ENCODE measurements around the gene ASH1L.
"Not testable (repeated sequence)": the region's sequence is repeated elsewhere in the genome, so short reads cannot be mapped to it uniquely, and the experiment has no call there.

Gene ASH1L

GRCh38 chr1:155313261-155313660, 249.3 kb downstream of the ASH1L start:
- in situ Hi-C loops (cut with MboI; ENCODE audit: low sequenced_read_pairs): no loop called here

DNA sequence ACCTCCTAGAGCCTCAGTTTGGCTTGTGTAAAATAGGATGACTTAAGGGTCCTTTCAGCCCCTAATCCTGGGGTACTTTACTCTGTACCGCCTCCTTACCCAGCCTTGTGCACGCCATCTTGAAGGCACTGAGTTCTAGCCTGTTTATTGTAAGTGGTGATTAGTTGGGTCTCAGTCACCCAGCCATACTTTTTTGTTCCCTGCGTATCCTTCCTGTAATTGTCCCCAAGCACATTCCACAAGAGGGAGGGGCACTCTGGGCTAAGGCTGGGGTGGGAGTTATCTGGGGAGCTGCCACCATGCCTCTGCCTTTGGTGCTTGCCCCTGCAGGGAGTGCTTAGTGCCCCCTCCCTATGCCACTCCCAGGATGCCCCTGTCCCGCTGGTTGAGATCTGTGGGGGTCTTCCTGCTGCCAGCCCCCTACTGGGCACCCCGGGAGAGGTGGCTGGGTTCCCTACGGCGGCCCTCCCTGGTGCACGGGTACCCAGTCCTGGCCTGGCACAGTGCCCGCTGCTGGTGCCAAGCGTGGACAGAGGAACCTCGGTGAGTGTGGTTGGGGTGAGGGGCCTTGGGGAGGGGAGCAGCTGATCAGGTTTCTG, 253.1 kb downstream of the ASH1L start:
- in situ Hi-C loops (cut with MboI; ENCODE audit: low sequenced_read_pairs): no loop called here

GRCh38 chr1:155308493-155309422, 253.8 kb downstream of the ASH1L start, which contains the start of gene FDPS:
Gene FDPS (plus strand): TSS chr1:155308866. CDS start chr1:155309790, 924 bp downstream.
- in situ Hi-C loops (cut with MboI; ENCODE audit: low sequenced_read_pairs): no loop called here

- in situ Hi-C loops (cut with MboI; ENCODE audit: low sequenced_read_pairs): no loop called here
These were observed 255.3 kb downstream of the ASH1L start for GRCh38 chr1:155307247-155307740.

GRCh38 chr1:155305881-155306391, 256.7 kb downstream of the ASH1L start:
- in situ Hi-C loops (cut with MboI; ENCODE audit: low sequenced_read_pairs): no loop called here

GRCh38 chr1:155304558-155305063, 258.0 kb downstream of the ASH1L start:
- in situ Hi-C loops (cut with MboI; ENCODE audit: low sequenced_read_pairs): no loop called here

- in situ Hi-C loops (cut with MboI; ENCODE audit: low sequenced_read_pairs): no loop called here
These were observed 261.2 kb downstream of the ASH1L start, which contains the start of gene PKLR for GRCh38 chr1:155301342-155301841. Gene PKLR (minus strand): TSS chr1:155301438. CDS start chr1:155301395, 43 bp downstream.

DNA sequence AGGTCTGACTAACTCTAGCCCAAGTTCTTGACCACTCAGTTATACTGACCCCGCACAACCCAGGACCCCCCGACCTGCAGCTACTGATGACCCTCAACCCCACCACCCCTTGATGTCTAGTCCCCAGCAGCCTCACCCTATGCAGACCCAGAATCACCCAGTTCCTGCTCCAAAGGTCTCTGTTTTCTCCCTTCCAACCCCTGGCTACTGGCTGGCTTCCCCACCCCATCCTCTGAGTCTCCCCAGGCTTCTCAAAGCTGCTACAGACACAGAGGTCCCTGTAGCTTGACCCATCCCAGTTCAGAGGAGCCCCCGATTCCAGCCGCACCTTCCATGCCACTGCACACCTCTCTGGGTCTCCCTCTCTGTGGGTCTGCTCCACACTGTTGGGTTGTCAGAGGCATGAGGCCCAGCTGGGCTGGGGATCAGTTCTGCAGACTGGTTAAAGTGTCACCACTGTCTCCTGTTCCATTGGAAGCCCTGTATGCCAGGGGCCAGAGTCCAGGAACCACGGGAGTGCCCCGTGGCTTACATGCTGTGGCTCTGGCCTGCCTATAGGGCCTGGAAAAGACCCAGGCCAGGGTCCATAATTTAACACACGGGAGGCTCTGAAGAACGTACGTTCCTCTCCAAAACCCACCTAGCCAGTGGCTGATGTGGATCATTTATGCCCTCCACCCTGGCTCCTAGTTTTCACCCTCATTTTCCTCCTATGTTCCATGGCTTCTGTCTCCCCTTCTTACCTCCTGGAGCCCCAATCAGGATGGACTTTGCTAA, 261.9 kb downstream of the ASH1L start:
- in situ Hi-C loops (cut with MboI; ENCODE audit: low sequenced_read_pairs): no loop called here

DNA sequence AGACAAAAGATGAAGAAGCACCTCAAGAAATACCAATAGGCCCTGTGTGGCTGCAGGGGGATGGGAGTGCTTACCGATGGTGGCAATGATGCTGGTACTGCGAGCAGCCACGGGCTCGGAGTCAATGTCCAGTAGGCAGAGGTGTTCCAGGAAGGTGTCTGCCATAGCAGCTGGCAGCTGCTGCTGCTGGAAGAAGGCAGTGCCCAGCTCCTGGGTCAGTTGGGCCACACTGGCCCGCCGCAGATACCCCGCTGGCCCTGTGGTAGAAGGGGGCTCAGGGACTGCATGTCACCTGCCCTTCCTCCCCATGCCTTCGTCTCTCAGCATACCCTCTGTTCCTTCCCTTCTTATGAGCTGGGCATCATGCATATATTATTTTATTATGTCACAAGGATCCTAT, 262.6 kb downstream of the ASH1L start:
- in situ Hi-C loops (cut with MboI; ENCODE audit: low sequenced_read_pairs): no loop called here

- in situ Hi-C loops (cut with MboI; ENCODE audit: low sequenced_read_pairs): no loop called here
These were observed 265.2 kb downstream of the ASH1L start for GRCh38 chr1:155297384-155297783.

GRCh38 chr1:155296661-155297060, 265.9 kb downstream of the ASH1L start:
- in situ Hi-C loops (cut with MboI; ENCODE audit: low sequenced_read_pairs): no loop called here

- in situ Hi-C loops (cut with MboI; ENCODE audit: low sequenced_read_pairs): no loop called here
These were observed 266.7 kb downstream of the ASH1L start for GRCh38 chr1:155295942-155296267.

DNA sequence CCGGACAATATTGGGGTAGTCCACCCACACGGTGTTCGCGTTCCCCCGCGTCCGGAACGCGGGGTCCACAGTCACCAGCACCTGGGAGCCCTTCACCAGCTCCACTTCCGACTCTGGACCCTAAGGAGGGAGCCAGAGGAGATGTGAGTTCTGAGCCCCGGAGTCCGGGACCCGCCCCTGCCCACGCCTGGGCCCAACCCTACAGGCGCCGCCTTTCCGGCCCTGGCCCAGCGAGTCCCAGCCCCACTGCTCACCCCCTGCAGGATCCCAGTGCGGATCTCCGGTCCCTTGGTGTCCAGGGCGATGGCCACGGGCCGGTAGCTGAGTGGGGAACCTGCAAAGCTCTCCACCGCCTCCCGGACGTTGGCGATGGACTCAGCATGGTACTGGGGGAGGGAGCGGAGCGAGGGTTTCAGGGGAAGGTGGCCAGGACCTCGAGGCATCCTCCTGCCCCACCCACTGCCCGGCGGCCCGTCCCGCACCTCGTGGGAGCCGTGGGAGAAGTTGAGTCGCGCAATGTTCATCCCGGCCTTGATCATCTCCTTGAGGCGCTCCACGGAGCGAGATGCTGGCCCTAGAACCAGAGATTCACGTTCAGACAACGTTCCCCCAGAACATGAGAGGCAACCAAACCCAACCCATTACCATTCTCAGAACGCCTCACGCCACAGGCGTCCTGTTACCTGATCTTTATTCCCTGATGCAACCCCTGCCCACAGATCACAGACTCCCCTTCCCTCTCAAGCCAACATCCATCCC, 267.2 kb downstream of the ASH1L start:
- in situ Hi-C loops (cut with MboI; ENCODE audit: low sequenced_read_pairs): no loop called here

DNA sequence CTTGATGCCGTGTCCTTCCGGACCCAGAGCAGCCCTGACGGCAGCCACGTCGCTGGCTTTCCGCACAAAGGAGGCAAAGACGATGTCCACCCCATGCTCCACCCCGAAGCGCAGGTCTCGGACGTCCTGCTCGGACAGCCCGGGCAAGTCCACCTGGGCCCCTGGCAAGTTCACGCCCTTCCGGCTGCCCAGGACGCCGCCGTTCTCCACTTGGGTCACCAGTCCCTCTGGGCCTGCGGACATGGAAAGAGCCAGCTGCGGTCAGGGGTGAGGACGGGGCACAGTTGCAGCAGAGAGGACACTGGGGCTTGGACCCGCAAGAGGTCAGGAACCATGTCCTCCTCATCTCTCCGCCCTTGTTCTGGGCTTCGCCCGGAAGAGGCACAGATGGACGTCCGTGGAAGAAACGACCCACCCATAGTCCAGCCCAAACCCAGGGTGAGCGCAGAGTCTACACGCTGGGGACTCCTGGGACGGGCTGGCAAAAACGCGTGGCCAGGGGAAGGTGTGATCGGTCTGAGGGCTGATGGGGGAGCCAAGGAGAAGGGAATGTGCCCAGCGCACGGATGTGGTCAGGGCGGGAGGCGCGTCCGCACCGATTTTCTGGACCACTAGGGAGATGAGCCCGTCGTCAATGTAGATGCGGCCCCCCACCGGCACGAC, 268.0 kb downstream of the ASH1L start:
- in situ Hi-C loops (cut with MboI; ENCODE audit: low sequenced_read_pairs): no loop called here

DNA sequence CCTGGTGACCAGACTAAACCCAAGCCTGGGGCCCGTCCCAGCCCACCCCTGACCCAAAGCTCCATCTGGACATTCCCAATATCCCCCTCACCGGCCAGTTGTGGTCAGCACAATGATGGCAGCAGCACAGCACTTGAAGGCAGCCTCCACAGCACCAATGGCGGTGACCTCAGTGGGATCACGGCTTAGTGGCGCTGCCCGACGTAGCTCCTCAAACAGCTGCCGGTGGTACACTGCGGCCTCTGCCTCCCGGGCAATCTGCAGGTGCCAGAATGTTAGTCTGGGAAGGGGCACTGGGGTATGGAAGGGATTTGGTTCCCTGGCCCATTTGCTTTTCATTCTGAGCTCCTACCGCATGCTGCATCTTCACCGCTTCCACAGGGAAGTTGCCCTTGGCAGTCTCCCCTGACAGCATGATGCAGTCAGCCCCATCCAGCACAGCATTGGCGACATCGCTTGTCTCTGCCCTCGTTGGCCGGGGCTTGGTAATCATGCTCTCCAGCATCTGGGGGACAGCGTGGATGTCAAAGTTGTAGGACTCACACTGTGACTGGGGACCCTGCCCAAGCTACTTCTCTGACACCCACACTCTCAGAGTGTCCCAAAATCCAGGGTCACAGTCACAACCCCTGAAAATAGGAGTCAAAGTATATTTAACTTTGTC, 269.4 kb downstream of the ASH1L start:
- in situ Hi-C loops (cut with MboI; ENCODE audit: low sequenced_read_pairs): no loop called here

GRCh38 chr1:155291006-155291405, 271.6 kb downstream of the ASH1L start:
- in situ Hi-C loops (cut with MboI; ENCODE audit: low sequenced_read_pairs): not testable (repeated sequence)

- in situ Hi-C loops (cut with MboI; ENCODE audit: low sequenced_read_pairs): no loop called here
These were observed 274.5 kb downstream of the ASH1L start for GRCh38 chr1:155287987-155288543.

DNA sequence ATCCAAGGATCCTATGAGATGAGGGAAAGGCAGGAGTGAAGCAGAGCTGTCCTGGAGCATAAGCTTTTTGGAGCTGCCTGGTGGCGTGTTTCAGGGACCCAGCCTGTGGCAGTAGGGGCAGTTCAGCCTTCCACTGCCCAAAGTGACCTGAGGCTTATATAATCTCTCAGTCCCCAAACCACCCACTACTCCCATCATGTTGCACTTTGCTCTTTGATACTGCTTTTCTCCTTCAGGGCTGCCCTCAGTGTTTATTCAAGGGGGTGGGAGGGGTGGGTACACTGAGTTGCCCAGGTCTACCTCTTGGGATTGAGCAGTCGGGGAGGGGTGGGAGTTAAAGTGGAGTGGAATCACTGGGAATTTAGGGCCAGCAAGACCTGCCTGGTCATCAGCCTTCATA, 276.1 kb downstream of the ASH1L start:
- in situ Hi-C loops (cut with MboI; ENCODE audit: low sequenced_read_pairs): no loop called here

Data from HL-60/S4 treated with phorbol 12-myristate 13-acetate at 8.2 ng/mL for 4 days and 3 days (cell line).